ENCODE results near the gene SUPT20HL2.
A peak's percentile ranks its signal among the peaks of the same experiment; 100 is the strongest.

- TF ChIP-seq CTCF (conservative IDR thresholded peaks at IDR 0.05 in 1 of 2, IDR thresholded peaks at IDR 0.05 in 1 of 2; ENCODE audit: extremely low read depth in 1 of 2, insufficient read depth in 1 of 2, low read depth in 1 of 2, low read length in 2 of 2), result peak in 1 of 2 donors; percentile 3
- TF ChIP-seq EZH2 (IDR thresholded peaks at IDR 0.05; ENCODE audit: borderline replicate concordance, low read length), result no peak
These were observed 28.8 kb downstream of the SUPT20HL2 start for GRCh38 chrX:24285082-24285481.
